Activated T-cell treated with anti-CD3 and anti-CD28 coated beads for 4 hours (primary cell): ENCODE measurements around the gene NAA40.

Experiments used
- DNase-seq: peaks from one replicate; pipeline ENCODE4 v3.0.0-alpha.2; 2020

The NAA40 gene

DNA sequence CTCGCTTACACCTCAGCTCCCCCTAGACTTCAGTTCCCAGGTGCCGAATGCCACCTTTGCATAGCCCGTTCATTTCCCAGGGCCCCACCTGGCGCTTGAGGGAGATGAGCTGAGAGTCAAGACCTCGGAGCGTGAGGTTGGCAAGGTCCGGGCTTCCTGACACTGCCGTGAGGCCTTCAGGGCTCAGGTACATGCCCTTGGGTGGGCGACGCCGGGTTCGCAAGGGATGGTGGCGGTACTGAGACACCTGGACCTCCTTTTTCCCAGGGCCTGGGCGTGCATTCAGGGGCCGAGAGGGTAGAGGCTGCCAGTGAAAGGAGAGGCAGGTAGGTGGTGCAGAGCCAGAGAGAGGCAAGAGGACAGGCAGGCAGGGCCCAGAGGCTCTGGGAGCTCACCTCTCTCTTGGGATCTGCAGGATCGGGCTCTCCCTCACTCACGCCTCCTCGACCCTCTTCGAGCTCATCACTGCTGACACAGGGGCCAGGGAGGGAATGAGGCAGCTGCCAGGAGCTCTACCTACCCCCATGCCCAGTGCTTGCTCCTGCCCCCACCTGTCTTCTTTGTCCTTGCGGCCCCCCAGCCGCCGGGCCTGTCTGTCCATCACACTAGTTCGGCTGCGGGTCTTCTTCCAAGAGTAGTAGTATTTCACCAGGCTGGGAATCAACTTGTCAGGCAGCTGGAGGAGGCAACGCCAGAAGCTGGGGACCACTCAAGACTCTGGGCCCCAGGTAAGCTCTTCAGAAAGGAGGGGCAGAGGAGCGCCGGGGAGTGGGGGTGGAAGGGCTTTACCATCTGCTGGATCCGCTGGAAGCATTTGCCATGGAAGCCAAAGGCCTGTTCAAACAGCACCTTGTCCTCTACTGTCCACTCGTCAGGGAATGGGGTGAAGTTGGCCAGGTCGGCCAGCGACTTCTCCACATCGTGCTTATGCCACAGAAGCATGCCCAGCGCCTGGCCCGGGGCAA is 24.7 kb upstream of the NAA40 start:
- DNase-seq = no peak

DNA sequence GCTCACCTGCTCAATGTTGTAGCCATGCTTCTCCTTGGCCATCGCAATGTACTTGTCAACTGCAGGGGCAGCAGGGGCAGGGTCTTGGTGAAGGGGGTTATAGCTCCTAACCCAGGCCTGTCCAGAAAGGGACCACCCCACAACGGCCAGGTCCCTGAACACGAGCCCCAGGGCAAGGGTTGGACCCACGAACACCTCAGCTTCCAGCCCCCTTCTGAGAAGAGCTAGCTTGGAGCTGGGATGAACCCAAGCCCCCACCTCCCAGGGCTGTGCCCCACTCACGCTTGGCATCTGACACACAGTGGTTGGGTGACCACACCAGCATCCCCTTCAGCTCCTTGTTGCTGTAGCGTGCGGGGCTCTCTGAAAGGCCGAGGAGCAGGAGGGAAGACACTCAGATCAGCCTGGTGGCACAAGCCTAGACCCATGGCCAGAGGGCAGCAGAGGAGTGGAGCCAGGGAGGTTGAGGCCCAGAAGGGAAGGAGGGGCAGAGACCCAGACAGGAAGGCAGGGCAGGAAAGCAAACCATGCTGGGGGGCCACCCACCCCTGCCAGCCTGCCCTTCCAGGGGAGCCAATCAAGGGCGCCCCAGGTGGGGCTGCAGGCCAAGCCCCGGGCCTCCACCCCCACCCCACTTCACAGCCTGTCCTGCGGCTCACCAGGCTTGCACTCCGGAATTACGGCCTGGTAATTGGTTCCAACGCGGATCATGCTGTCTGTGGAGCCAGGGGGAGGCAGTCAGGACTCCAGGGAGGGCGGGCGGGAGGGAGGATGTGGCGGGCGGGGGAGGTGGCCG is 23.7 kb upstream of the NAA40 start:
- DNase-seq = no peak

DNA sequence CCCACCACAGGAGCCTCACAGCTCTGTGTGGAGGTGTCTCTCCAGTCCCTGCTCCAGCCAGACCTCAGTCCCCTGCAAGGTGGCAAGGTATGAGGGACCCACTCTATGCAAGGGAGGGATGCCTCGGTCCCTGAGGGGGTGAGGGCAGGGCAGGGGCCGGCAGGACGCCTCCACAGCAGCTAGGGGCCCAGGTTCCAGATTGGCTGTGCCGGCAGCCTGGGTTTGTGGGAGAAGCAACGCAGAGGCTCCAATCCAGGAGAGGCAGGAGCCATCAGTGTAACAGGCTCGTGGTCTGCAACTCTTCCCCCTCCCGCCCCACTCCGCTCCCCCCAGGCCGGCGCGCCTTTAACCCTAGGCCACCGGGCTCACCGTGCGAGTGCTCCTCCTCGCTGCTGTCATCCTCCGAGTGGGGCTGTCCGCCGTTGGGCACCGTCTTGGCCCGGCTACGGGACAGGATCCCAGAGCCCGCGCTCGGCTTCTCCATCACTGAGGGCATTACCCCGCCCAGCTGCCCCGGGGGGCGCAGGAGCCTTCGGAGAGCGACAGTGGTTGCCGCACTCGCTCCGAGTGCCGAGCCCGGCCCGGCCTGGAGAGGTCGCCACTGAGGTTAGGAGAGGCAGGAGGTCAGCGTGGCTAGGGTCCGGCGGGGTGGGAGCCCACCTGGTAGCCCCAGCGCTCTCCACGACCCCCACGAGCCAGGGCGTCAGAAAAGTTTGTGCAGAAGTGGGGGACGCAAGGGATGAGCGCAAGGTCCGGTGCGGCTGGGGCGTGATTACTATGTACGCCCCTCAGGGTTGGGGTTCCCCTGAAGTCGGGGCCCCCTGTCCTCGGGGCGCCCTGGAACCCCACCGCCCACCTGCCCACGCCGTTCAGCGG is 22.6 kb upstream of the NAA40 start:
- no peak for DNase-seq

DNA sequence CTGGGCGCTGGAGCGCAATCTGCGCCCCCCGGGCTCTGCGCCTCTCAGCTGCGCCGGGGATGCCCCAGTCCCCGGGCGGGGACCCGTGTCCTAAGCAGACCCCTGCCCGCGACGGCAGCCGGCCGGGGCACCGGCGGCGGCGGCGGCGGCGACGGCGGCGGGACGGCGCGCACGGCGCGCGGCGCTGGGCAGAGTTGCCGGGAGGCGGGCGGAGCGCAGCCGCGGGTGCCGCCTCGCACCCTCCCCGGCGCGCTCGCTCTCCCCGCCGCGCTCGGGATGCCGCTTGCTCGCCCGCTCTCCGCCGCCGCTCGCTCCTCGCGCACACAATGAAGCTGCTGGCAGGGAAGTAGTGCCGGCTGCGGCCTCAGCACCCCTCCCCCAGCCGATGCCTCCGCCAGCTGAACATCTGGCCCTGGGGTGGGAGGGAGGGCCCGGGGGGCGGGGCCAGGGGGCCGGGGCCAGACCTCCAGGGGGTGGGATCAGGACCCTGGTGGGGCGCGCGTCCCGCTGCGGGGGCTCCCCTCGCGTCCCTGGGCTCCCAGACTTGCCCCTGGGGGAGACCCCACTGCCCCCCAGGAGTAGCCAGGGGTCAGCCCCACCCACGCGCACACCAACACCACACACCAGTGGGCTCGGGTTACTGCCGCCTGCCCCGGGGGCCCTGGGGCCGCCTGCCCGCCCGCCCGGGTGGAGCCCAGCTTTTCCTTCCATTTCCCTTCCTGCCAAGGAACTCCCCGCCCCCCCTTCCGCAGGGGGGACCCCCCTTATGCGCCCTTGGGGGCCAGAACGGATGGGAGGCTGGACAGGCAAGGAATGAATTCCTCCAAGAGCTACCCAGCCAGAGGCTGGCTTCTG is 21.7 kb upstream of the NAA40 start, which contains the start of gene RCOR2:
RCOR2 (minus strand) TSS at position 328 of the 855 bp plus-strand sequence. CDS start 708 bp downstream, outside the sequence.
- peak; percentile 41 for DNase-seq

DNA sequence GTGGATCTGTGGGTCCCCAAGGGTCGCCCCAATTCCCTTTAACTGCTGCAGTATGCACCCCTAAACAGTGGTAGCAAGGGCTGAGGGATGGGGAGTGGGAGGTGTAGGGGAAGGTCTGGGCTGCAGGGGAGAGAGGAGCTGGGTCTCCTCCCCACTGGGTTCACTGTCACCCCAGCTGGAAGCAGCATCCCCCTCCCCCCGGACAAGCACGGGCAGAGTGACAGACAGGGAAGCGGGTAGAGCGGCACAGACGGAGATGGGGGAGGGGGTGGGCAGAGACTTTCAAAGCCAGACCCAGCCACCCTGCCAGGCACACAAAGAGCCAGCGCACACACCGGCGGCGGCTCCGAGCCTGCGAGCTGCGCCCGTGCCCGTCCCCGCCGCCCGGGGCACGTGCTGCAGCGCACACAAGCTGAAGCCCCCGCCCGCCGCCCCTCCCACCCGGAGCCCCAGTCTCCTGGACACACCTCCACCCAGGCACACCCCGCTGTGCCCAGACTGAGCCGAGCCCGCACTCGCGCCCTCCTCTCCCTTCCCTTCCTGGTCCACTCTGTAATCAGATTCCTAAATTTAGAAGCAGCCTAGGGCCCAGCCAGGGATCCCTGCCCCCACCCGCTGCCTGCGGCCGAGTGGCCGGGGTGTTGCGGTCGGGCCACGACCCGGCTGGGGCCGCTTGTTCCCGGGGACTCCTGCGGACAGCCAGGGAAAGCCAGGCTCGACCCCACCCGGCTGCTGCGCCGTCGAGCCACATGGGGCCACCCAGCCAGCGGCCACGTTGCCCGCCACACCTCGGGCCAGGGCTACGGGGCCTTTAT is 20.9 kb upstream of the NAA40 start:
- DNase-seq = no peak

DNA sequence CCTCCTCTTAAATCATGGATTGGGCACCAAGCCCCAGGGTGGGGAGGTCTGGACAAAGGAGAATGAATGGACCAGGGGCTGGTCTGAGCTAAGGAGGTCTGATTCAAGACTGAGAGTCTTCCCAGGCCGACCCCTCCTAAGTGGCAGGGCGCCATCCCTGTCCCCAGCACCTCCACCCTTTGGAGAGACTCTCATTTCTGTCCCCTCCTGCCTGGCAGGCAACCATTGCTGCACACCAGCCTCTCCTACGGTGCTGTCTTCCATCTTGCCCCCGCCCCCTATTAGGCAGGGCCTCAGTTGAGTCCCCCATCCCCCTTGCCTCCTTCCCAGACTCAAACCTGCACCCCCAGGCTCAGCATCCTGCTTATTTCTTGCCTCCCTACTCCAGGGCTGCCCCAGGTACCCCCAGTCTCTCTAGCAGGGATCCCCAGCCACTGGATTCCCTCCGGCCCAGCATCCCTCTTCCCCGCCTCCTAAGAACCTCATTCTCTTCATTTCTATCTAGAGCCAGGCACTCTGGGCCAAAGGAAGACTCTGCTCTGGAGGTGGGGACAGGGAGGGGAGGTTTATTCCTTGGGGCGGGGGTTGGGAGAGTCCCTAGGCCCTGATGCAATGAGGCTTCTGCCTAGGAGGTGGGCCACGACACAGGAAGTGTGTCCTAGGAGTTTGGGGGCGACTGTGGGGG is 20.2 kb upstream of the NAA40 start:
- no peak for DNase-seq

DNA sequence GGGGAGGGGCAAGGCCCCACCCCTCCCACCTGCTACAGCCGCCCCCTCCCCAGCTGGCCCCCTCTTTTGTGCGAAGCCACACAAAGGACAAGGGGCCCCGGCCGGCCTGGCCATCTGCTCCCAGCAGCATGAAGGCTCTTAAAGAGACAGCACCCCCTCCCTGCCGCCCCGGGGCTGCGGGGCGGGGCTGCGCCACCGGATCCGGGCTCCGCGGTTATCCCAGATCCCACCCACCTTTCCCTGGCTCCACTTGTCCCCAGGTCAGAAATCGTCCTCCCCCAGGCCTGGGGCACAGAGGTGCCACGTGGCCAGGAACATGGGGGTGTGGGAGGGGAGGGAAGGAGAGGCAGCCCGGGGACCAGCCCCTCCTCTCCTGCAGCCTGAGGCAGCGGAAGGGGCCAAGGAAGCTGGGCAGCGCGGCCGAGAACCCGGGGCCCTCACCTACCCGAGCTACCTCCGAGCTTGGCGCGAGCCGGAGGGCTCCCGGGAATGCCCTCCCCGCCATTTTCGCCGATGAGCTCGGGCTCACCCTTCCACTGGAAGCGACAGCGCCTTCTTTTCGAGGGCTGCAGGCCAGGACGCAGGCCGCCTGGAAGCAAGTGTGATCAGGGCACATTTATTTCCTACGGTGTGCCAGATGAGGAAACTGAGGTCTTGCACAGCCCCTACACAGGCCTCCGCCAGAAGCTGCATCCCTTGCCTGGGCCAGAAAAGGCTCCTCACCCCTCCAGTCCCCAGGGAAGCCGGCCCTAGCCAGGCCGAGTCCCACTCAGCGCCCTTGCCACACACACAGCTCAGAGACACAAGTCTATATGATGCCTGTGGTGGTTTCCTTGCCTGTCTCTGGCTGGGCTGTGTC is 19.3 kb upstream of the NAA40 start:
- DNase-seq = no peak

DNA sequence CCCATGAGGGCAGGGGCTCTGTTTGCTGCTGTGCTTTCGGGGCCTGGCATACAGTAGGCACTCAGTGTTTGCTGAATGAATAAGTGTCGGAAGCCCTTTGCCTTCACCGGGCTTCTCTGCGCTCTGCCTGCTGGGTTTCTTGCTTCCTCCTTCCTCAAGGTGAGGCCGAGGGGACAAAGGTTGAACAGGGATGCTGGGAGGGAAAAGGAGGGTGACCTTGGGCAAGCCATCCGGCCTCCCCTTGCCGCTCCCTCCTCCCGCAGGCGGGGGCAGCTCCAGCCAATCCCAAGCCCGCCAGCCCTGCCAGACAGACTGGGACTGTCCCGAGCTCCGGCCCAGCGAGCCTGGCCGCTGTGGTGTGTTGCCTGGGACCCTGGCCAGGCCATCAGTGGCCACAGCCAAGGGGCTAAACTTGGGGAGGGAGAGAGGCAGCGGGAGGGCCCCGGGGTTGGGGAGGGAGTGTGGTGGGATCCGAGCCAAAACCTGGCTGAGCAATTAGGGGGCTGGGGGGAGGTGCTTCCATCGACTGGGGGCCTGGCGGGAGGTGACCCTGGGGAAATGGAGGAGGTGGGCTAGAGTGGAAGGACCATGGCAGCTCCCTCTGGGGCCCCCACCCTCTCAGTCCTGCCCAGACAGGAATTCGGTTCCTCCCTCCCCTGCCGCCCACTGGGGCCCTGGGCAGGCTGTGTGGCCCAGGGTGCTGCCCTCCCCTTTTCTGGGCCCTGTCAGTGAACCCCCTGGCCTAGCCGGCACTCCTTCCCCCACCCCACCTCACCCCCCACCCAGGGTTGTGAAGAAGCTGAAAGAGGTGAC is 18.5 kb upstream of the NAA40 start:
- no peak for DNase-seq

DNA sequence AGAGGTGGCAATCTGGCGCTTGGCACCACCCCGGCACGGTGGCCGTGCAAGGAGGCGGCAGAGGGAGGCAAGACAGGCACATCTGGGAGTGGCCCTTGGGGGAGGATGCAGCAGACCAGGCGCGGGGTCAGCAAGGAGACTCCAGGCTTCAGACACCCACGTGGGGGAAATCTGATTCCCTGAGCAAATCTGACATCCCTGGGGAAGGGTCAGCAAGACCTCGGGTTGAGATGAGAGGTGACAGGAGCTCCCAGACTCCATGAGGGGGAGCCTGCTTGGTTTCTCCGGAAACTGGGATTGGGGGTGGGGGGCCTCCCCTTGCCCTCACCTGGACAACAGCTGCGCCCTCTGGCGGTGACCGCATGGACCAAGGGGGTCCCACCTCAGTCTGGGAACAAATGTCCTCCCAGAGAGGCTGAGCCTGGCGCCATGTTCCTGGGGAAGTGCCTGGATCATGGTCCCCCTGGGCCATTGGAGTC is 17.8 kb upstream of the NAA40 start:
- DNase-seq = peak; percentile 27

DNA sequence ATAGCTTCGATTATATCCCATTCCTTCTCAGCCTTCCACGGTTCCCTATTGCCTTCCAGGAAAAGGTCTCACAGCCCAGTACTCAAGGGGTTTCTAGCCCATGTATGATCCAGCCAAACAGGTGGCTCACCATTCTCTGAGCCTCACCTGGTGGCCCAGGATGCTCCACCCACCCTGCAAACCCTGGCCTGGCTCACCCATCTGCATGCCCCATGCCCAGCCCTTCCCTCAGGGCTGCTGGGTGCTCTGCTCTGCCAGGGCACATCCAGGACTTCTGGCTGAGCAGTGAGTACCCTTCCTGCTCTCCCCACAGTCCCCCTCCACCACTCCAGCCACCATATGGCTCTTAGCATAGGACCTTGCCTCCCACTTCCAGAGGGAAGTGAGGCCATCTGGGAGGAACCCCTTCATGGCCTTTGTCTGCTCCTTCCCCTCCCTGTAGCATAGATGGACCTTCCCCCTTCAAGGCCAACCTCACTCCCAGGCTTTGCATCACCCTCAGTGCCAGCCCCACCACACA is 16.1 kb upstream of the NAA40 start:
- no peak for DNase-seq

DNA sequence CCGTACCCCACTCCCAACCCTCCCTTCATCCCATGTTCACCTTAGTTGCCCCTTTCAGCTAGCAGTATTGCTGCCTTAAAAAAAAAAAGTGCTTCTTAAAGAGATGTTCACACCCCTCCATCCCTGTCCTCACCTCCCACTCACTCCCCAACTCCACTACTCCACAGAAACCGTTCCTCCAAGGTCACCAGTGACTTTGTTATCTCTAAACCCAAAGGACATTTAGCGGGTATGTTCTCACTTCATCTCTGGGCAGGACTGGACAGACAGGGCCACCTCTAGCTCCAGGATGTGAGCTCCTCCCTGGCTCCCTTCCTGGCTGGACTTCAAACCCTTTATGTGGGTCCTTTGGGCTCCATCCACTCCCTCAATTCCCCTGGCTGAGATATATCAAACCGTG is 15.5 kb upstream of the NAA40 start:
- DNase-seq = no peak

DNA sequence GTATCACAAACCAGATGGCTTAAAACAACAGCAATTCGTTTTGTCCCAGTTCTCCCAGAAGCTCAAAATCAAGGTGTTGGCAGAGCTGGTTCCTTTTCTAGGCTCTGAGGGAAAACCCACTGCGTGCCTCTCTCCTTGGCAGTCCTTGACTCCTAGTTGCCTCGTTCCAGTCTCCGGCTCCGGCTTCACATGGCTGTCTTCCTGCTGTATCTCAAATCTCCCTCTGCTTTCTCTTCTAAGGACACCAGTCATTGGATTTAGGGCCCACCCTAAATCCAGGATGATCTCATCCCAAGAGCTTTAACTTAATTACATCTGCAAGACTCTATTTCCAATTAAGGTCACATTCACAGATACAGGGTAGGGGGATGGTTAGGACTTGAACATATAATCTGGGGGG is 9.2 kb upstream of the NAA40 start:
- no peak for DNase-seq

DNA sequence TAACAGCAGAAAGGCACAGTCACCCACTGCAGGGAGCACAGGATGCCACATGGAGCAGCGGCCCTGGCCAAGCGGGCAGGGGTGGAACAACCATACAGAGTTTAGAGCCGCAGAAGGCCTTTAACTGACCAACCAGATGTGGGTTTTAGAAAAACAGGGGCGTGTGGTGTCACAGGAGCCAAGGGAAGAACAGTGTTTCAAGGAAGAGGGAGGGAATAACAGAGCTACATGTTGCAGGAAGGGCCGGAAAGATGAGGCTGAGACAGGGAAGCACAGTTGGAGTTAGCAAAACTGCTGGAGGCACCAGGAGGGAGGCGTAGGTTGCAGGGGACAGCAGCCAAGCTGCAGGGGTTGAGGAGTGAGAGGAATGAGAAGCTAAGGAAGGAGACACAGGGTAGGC is 7.8 kb upstream of the NAA40 start:
- no peak for DNase-seq

DNA sequence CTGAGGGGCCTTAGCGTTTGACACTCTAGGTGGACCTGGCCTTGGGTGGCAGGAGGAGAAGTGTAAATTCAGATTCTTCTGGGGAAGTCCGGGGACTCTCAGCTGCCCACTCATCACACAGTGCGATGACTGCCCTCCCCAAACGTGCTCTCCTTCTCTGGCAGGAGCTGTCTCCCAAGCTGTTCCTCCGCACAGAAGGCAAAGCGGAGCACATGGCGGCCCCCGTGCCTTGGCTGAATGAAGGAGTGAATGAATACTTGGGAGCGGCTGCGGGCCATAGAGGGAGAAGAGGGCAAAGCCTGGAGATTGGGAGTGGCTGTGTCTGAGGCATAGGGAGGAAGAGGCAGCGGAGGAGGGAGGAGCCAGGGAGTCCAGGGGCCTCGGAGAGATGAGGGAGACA is 6.9 kb upstream of the NAA40 start:
- no peak for DNase-seq

DNA sequence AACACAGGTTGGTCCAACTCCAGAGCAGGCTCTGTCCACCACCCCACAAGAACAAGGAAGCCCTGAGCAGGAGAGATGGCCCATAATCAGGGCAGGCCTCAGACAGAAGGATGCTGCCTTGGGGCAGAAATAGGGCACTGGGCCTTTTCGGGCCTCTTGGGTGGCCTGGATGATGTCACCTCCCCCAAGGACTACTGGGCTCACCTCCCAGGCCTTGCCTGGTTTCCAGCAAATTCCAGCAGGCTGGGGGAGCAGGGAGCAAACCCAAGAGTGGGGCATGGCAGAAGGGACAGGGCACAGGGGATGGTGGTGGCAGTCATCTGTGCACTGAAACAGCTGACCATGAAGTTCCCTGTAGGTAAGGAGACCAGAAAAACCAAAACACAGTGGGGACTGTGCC is 5.3 kb upstream of the NAA40 start:
- no peak for DNase-seq

DNA sequence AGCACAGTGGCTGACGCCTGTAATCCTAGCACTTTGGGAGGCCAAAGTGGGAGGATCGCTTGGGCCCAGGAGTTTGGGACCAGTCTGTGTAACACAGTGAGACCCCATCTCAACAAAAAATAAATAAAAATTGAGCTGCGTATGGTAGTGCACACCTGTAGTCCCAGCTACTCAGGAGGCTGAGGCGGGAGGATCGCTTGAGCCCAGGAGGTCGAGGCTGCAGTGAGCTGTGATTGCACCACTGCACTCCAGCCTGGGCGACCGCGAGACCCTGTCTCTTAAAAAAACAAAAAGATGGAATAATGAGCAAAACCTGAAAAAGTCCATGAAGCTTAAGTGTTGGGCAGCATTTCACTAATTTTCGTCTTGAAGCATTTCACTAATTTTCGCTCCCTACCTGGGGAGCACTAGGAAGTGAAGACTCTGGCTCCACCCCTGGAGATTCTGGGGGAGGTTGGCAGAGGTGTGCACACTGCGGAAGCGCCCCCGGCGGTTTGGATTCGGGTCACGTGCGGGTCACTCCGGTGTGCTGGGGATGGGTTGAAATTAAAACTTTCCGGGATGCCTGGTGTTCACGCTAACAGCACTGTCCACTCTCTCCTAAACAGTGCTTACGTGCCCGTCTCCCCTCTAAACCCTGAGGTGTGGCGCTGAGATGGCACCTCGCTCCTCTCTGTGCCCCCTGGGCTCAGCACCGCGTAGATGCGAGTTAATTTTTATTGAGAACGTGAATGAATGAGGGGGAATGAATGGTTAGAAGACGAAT is 906 bp upstream of the NAA40 start:
- DNase-seq = no peak

DNA sequence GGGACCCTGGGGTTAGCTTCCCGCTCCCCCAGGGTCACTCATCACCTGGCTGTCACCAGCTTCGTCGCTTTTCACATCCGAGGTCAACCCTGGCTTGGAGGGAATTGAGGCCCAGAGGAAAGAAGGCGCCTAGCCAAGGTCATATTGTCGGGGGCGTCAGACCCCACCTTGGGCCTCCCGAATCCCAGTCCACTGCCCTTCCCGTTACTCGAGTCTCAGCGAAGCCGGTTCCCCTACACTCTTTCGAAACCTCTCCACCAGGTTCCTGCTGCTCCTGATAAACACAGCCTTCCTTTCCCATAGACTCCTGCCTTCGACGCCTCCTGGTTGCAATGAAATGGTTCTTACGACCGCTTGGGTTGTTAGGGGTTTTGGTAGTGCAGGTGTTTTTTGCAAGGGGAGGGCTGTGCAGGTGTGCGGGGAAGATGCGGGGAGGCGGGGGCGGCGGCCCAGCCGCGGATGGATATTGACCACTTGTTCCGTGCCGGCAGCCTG is 642 bp downstream of the NAA40 start:
- DNase-seq = no peak
